Stimulated activated CD8-positive, alpha-beta memory T cell treated with anti-CD3 and anti-CD28 coated beads, Interleukin-7, amount 100 ng/mL, for 48 hours (primary cell): ENCODE measurements around the gene ATP13A4.

Experiments
- DNase-seq, 2 donors: peaks; one replicate each; pipeline ENCODE4 v3.0.0-alpha.2; 2020; ENCODE audit warnings: low read depth in 1 of 2; ENCODE audit errors: extremely low read depth in 1 of 2

The ATP13A4 gene, protein sequence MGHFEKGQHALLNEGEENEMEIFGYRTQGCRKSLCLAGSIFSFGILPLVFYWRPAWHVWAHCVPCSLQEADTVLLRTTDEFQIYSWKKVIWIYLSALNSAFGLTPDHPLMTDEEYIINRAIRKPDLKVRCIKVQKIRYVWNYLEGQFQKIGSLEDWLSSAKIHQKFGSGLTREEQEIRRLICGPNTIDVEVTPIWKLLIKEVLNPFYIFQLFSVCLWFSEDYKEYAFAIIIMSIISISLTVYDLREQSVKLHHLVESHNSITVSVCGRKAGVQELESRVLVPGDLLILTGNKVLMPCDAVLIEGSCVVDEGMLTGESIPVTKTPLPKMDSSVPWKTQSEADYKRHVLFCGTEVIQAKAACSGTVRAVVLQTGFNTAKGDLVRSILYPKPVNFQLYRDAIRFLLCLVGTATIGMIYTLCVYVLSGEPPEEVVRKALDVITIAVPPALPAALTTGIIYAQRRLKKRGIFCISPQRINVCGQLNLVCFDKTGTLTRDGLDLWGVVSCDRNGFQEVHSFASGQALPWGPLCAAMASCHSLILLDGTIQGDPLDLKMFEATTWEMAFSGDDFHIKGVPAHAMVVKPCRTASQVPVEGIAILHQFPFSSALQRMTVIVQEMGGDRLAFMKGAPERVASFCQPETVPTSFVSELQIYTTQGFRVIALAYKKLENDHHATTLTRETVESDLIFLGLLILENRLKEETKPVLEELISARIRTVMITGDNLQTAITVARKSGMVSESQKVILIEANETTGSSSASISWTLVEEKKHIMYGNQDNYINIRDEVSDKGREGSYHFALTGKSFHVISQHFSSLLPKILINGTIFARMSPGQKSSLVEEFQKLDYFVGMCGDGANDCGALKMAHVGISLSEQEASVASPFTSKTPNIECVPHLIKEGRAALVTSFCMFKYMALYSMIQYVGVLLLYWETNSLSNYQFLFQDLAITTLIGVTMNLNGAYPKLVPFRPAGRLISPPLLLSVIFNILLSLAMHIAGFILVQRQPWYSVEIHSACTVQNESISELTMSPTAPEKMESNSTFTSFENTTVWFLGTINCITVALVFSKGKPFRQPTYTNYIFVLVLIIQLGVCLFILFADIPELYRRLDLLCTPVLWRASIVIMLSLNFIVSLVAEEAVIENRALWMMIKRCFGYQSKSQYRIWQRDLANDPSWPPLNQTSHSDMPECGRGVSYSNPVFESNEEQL

DNA sequence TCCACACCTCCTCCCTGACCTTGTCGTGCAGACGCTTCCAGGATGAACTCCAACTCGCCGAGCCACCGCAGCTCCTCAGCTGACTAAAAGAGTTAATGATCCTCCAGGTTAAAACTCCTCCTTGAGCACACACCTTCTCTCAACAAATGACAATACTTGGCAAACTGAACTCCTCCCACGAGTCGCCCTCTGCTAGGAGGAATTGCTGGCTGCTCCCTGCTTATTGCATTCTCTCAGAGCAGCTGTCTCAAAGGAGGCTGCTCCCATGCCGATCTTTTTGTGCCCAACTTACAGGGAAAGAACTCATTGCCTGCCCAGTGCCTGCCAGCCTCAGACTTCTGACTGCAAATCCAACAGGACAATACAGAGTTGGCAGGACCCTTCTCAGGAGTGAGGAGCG lies at the start of gene ATP13A4:
TSS of gene ATP13A4 (minus strand) at position 85 of the 400 bp plus-strand sequence. CDS start 96 bp downstream, outside the sequence.
- no peak for DNase-seq

DNA sequence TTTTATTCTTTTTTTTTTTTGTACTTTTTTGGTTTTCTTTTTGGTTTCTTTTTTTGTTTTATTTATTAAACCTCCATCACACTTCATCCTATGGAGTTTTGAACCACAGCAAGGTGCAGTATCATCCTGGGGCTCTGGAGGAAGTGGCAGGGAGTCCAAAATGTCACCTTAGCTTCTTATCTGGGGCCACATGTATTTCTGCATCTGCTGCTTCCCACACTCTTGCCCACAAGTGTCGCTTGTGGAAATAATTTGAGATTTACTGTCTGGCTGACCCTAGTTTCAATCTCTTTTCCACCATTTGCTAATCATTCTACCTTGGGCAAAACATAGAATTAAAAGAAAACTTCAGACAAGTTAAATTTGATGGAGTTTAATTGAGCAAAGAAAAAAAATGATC lies 44.7 kb upstream of the ATP13A4 start:
- DNase-seq: no peak

DNA sequence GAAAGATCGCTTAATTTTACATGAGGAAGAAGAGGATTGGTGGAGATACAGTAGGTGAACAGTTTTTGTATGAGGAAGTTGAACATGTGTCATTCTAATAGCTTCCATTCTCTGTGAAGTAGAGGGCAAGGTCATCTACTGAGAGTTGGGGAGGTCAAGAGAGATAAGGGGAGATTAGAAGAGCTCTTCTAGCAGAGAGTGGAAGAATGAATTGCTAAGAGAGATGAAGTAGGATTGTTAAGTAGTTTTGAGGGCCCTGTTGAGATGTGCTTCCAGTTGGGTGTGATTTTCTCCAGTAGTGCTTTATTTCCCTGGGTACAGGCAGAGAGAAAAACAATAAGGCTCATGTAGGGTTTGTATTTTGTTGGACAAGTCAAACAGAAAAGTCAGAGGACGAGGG lies 43.5 kb upstream of the ATP13A4 start:
- no peak for DNase-seq

DNA sequence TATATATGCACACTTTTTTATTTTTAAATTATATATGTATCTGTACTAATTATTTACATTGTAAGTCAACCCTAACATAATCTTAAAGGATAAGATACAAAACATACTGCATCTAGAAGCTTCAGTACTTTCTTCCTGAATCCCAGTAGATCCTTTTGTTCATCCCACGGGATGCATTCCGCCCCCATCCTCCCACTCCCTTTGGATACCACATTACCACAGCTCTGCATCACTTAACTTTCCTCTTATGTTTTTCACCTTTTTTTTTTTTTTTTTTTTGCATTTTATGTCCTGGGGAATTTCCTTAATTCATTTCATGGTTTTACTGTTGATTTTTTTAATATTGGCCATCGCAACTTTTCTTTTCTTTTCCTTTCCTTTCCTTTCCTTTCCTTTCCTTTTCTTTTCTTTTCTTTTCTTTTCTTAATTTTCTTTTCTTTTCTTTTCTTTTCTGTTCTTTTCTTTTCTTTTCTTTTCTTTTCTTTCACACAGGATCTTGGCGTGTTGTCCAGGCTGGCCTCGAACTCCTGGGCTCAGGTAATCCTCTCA lies 41.3 kb upstream of the ATP13A4 start:
- DNase-seq: no peak

DNA sequence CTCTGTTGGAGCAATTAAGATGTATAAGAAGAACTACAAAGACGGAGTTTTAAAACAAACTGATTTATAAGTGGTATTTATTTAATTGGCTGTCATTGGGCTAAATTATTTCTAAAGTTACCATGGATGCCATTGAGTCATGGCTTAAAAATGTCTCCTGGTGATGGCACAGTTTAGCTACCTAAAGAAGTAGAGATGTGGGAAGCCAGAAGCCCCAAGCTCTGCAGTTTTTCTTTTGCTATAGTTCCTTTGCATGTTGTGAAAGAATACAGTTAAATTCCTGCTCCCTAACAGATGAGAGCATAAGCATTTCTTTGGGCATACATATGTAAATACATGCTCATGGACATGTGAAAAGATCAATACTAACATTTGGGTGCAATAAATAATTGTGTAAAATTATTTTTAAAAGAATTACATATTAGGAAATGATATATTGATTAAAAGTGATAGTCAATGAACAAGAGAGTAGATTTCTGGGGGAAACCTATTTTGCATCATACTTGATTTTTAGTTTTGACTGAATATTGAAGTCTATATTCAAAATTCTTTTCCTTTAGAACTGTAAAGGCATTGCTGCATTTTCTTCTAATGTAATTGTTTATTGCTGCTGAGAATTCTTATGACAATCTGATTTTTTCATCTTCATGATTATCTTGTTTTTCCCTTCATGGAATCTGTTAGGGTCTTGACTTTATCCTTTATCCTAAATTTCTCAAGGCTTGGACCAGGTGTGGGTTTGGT lies 40.4 kb upstream of the ATP13A4 start:
- DNase-seq: no peak

DNA sequence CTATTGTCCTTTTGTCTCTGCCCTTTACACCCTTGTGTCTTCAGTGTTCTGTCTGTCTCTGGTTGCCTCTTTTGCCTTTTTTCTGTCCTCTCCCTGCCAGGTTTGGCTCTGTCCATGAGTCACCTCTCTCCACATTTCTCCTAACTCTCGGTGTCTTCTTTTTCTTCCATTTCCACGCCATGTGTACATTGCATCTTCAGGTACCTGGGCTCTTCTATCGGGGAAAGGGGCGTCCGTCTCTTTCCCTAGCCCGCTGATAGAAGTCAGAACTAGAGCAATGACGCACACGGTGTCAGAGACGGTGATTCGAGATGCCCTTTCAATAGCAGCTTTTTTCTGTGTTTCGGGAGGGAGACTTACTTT lies 39.0 kb upstream of the ATP13A4 start:
- peak in 1 of 2 donors; percentile 40 for DNase-seq

DNA sequence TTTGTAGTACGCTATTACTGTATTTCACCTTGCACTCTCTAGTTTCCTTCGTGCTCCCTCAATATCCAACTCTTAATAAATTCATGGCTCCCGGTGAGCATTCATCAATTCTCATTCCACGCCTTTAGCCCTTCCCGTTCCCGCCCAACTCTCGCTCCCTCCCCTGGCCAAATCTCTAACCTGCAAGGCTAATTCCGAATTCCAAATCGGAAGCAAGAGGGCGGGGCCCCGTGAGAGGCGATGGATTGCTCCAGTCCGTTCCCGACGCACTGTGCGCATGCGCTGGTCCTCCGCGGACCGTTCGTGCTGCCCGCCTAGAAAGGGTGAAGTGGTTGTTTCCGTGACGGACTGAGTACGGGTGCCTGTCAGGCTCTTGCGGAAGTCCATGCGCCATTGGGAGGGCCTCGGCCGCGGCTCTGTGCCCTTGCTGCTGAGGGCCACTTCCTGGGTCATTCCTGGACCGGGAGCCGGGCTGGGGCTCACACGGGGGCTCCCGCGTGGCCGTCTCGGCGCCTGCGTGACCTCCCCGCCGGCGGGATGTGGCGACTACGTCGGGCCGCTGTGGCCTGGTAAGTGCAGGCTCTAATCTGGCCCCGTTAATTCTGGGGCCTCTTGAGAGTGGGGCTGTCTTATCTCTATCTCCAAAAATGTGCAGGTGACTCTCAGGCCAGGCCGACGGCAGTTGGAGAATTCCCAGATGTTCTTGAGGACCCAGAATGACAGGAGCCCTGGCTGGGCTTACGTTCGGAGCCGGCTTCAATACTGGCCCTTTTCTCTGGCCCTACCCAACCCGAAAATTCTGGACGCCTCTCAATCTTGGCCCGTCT lies 38.4 kb upstream of the ATP13A4 start, which contains the start of gene OPA1:
TSS of gene OPA1 (plus strand) at position 368 of the 827 bp plus-strand sequence. CDS start at position 538, 170 bp downstream.
- peak; percentile 84 to 94 for DNase-seq

DNA sequence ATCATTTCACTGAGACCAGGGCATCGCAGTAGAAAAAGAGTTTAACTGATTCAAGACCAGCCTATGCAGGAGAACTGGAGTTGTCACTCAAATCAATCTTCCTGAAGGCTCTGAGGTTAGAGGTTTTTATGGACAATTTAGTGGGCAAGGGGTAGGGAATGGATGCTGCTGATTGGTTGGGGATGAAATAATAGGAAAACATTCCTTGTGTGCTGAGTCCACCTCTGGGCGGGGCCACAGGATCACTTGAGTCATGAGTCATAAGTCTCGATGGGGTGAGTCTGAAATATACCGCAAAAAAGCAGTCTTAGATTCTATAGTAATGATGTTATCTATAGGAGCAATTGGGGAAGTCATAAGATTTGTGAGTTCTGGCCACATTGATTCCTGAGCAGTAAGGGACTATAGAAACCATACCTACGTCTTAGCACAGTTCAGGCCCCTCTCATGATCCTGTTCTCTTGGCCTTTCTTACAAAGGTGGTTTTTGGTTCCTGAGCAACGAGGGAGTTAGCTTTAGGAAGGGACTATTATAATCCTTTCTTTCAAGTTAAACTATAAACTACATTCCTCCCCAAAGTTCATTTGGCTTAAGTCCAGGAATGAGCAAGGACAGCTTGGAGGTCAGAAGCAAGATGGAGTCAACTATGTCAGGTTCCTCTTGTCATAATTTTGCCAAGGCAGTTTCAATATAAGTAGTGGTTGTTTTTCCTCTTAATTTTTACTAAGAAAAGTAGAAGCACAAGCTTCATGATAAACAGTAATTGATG lies 35.6 kb upstream of the ATP13A4 start:
- DNase-seq: no peak

DNA sequence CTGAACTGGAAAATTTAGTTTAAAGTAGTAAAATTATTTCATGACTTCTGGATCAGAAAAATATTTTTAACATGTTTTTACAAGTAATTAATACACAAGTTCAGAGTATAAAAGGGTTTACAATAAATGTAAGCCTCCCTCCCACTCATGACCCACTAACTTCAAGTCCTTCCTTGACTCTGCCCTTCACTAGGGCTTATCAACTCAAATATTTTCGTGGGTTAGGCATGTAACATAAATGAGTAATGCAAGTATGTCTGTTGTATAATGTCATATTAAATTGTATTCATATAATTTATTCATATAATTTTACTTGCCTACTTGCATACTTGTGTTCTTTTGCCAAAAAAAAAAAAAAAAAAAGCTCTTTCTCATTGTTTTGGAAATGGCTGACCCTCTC lies 34.9 kb upstream of the ATP13A4 start:
- DNase-seq: no peak

DNA sequence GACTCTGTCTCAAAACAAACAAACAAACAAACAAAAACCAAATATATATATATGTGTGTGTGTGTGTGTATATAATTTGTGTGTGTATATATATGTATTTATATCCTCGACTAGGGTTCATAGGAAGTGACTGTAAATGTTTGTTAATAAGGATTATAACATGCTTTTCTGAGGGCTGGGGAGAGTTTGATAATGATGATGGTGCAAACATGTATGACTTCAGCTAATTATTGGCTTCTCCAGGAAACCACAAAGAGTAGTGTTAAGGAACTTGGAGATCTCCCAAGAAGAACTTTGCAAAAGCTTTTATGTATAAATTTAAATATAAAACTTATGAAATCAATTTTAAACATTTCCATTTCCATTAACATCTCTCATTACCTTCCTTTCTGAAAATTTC lies 34.4 kb upstream of the ATP13A4 start:
- DNase-seq: no peak

DNA sequence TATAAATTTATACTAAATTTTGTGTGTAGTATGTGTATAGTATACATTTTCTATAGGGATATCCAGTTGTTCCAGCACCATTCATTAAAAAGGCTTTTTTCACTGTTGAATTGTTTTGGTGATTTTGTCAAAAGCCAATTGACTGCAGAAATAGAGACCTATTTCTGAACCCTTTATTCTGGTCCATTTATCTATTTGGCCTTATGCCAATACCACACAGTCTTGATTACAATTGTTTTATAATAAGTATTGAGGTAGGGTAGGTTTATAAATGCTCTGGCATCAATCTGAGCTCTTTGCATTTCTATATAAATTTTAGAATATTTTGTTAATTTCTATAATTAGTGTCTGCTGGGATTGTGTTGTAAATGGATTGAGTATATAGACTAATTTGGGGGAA lies 31.8 kb upstream of the ATP13A4 start:
- DNase-seq: no peak

DNA sequence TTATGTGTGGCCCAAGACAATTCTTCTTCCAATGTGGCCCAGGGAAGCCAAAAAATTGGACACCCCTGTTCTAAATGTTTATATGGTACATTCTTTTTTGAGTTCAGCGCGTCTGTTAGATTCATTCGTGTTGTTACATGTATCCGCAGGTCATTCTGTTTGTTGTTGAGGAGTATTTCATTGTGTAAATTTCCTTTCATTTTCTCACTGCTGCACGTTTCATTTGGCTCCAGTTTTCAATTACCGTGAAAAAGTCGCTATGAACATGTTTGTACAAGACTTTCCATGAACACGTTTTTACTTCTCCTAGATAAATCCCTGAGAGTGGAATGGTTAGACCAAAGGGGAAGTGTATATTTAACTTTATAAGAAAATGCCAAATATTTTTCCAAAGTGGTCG lies 30.8 kb upstream of the ATP13A4 start:
- DNase-seq: no peak

DNA sequence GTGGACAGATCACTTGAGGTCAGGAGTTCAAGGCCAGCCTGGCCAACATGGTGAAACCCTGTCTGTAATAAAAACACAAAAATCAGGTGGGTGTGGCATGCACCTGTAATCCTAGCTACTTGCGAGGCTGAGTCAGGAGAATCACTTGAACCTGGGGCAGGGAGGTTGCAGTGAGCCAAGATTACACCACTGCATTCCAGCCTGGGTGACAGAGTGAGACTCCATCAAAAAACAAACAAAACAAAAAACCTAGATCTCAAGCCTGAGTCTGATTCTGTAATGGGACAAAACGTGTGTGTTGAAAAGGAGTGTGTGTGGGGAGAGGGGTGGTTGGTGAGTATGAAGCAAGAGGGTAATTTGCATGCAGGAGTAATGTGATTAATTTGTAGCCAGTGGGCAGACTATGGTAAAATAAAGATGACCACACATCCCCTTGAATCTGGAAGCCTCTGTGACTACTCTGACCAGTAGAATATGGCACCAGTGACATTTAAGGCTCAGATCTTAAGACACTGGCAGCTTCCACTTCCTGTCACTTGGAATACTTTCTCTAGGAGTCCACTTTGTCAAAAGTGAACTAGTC lies 19.9 kb upstream of the ATP13A4 start:
- no peak for DNase-seq

DNA sequence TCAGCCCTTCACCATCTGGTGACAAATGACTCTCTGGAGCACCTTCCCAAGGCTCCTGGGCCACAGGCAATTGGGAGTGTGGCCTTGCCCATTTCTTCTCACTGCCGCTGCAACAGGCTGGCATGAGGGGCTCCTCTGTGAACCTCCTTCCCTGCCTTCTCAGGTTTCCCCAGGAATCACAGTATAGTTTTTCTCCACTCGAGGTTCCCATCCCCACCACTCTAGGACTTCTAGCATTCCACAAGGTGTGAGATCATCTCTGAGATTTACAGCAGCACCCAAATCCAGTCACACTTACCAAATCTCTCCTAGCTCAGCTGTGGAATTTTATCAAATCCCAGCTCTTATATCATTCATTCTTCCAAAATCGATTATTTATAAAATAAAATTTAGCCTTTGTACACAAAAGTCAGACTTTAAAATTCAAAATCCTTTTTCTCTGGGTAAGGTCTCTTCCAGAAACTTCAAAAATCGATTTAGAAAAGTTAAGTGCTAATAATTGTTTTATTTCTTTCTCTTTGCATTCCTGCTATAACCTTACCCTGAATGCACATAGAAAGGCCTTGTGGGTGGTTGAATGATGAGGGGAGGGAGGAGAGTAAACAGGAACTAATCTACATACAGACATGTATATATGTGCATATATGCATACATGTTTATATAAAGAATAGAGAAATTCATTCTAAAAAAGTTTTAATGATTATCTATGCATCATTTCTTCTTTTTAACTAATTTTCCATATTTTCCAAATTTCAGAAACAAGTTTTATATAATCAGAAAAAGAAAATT lies 18.9 kb upstream of the ATP13A4 start:
- no peak for DNase-seq

DNA sequence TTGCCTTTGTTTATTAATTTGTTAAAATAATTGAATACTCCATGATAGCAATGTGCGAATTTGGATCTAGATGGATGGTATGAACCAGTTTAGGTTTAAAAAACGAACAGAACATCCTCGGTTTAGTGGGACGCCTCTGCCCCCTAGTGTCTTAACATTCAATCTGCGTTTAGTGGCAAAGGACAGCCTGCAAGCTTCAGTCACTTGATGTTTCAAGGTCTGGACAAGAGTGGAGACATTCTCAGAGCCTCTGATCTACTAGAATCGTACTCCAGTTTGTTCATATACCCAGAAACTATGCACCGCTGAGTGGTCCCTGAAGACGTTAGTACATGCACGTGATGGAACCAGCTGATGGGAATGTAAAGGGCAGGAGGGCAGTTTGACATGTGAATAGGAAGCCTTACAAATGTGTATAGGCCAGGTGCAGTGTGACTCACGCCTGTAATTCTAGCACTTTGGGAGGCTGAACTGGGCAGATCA lies 17.8 kb upstream of the ATP13A4 start:
- no peak for DNase-seq

DNA sequence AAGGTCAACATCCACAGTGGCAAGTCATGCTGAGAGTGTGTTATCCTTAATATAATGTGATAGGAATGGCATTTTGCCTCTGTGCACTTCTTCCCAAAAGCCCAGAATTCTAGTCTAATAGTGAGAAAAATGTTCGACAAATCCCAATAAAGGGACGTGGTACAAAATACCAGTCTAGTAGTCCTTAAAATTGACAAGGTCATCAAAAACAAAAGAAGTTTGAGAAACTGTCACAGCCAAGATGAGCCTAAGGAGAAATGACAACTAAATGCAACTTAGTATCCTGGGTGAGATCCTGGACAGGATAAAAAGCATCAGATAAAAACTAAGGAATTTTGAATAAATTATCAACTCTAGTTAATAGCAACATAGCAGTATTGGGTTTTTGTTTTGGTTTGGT lies 14.4 kb upstream of the ATP13A4 start:
- no peak for DNase-seq

DNA sequence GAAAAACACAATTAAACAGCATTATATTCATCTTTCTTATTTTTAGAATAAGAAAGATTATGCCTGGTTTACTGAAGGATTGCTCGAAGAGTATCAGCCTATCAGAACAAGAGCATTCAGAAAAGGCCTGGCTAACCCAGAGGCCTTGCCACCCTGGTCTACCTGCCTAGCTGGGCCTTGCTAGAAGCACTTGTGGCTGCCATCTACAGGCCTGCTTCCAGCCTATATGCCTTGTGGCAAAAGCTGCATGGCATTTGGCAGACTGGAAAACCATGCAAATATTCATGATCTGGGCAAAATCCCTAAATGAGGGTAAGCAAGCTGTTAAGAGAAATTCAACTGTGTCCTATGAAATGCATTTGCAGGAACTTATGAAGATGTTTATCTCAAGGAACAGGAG lies 9.3 kb upstream of the ATP13A4 start:
- DNase-seq: no peak
